Measurements from ENCODE around the gene CCDC116. TPM values are rescaled to one million over a fixed set of nuclear protein-coding genes. Genes with fewer than 3 reads are reported as not detected.

Gene CCDC116
- total RNA-seq, 1 donor from 2014 or later = 1.0 TPM

Other genes with a start within 250 kb of the CCDC116 start
- gene RIMBP3B, start 249.0 kb upstream of the CCDC116 start, total RNA-seq = 0.16 and 0.42 TPM in 2 replicates
- 6.5 and 7.1 TPM in 2 replicates for gene HIC2, start 215.4 kb upstream of the CCDC116 start, total RNA-seq
- 1.3 and 1.5 TPM in 2 replicates for gene TMEM191C, start 165.4 kb upstream of the CCDC116 start, total RNA-seq
- 0.24 TPM in 1 of 2 replicates, not detected in the other for gene RIMBP3C, start 81.3 kb upstream of the CCDC116 start, total RNA-seq
- 39.8 and 43.3 TPM in 2 replicates for gene UBE2L3, start 65.0 kb upstream of the CCDC116 start, total RNA-seq
- gene YDJC, start 2.7 kb upstream of the CCDC116 start, total RNA-seq = 46.1 and 51.4 TPM in 2 replicates
- 40.0 and 43.3 TPM in 2 replicates for gene SDF2L1, start 9.5 kb downstream of the CCDC116 start, total RNA-seq
- 58.4 and 64.0 TPM in 2 replicates for gene PPIL2, start 33.3 kb downstream of the CCDC116 start, total RNA-seq
- 3.0 and 4.1 TPM in 2 replicates for gene YPEL1, start 103.0 kb downstream of the CCDC116 start, total RNA-seq
- gene MAPK1, start 234.9 kb downstream of the CCDC116 start, total RNA-seq = 130 and 149 TPM in 2 replicates

Data from activated B cell treated with CpG ODN at 0.5 μM for 24 hours (primary cell).